Loucy (cell line): ENCODE measurements around the gene CACHD1.

Experiments used
- H2AFZ ChIP-seq: fragments of 200-600 bp; sonication (generic); 2 replicates; pipeline ENCODE4 v1.6.0; 2016; ENCODE audit warnings: antibody characterized with exemption, mild to moderate bottlenecking, low read length, moderate library complexity
- H3F3A ChIP-seq: fragments of 200-600 bp; 2 replicates; pipeline ENCODE4 v1.6.0; 2016; ENCODE audit warnings: antibody characterized with exemption, low read depth, mild to moderate bottlenecking
- H3K27me3 ChIP-seq: fragments of 200-600 bp; sonication (generic); 2 replicates; pipeline ENCODE4 v1.6.1; 2014; ENCODE audit warnings: low read length, mild to moderate bottlenecking; ENCODE audit not compliant: insufficient read depth, poor library complexity, severe bottlenecking
- H3K36me3 ChIP-seq: fragments of 200-600 bp; sonication (generic); 2 replicates; pipeline ENCODE4 v1.6.1; 2016; ENCODE audit warnings: low read length; ENCODE audit not compliant: insufficient read depth
- H3K4me1 ChIP-seq: fragments of 200-600 bp; sonication (generic); 2 replicates; pipeline ENCODE4 v1.5.1; 2014; ENCODE audit warnings: low read length, mild to moderate bottlenecking; ENCODE audit not compliant: insufficient read depth, poor library complexity, severe bottlenecking
- H3K4me2 ChIP-seq: fragments of 200-600 bp; sonication (generic); 2 replicates; pipeline ENCODE4 v1.6.0; 2014; ENCODE audit warnings: antibody characterized with exemption, low read length, low read depth, mild to moderate bottlenecking; ENCODE audit not compliant: poor library complexity, severe bottlenecking
- H3K4me3 ChIP-seq: fragments of 200-600 bp; sonication (generic); 2 replicates; pipeline ENCODE4 v1.5.1; 2014; ENCODE audit warnings: low read length, mild to moderate bottlenecking, mixed read lengths; ENCODE audit not compliant: poor library complexity, severe bottlenecking
- H3K79me2 ChIP-seq: fragments of 200-600 bp; sonication (generic); 2 replicates; pipeline ENCODE4 v1.6.1; 2014; ENCODE audit warnings: low read length; ENCODE audit not compliant: insufficient read depth
- H3K9ac ChIP-seq: fragments of 200-600 bp; sonication (generic); 2 replicates; pipeline ENCODE4 v1.6.0; 2014; ENCODE audit warnings: mild to moderate bottlenecking, low read depth, low read length, moderate library complexity; ENCODE audit not compliant: poor library complexity, severe bottlenecking
- H3K9me2 ChIP-seq: fragments of 200-600 bp; sonication (generic); replicated peaks from 2 replicates; pipeline ENCODE4 v1.6.1; 2016; ENCODE audit warnings: low read depth, low read length, mixed read lengths
- H3K9me3 ChIP-seq: fragments of 200-600 bp; sonication (generic); 2 replicates; pipeline ENCODE4 v1.6.1; 2014; ENCODE audit warnings: mild to moderate bottlenecking, antibody characterized with exemption, low read length, low read depth; ENCODE audit not compliant: insufficient read depth
- H4K20me1 ChIP-seq: fragments of 200-600 bp; sonication (generic); 2 replicates; pipeline ENCODE4 v1.6.0; 2014; ENCODE audit warnings: antibody characterized with exemption, low read length, mild to moderate bottlenecking; ENCODE audit not compliant: insufficient read depth, poor library complexity, severe bottlenecking
- EZH2phosphoT487 ChIP-seq: fragments of 200-600 bp; IDR thresholded peaks from 2 replicates; pipeline ENCODE4 v1.6.1; 2018; ENCODE audit warnings: antibody characterized with exemption, mild to moderate bottlenecking, moderate library complexity, borderline replicate concordance
- TF ChIP-seq, protein P1 (sequence below): fragments of 200-600 bp; sonication (generic); conservative IDR thresholded peaks from 2 replicates; pipeline ENCODE4 v1.5.1; 2014; ENCODE audit warnings: mild to moderate bottlenecking, antibody characterized with exemption, low read length

CACHD1 gene

DNA sequence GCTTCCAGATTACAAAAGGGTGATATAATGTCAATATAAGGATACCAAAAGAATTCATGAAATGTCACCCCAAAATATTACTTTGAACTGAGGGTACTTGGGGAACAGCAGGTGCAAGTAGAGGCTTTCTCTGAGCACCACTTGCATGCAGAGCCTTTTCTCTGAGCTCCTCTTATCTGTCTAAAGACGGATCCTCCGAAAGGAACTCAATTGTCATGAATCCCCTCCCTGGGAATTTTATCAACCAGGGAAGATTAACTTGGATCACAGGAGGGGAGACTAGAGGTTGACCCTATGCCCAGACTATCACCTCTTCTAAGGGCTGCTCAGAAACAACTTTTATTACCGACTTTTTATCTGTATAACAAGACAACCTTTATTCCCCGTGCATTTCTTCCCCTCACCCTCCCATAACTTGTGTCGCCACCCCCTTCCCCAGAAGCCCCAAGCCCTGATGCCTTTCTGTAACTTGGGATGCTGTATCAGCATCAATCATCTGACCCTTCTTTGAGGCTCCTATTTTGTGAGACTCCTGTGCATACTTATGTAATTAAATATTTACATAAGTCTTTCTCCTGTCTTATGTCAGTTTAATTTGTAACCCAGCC is 94.1 kb downstream of the CACHD1 start:
- Histone ChIP-seq H3K4me3 (no peak overlapping the region), H3K36me3 (peaks cover 18% of the 10 kb centered on the region), H3K4me2 (no peak overlapping the region), H3K9me2 (no peaks in the 10 kb centered on the region), H3K9ac (no peak overlapping the region), H3K9me3 (peaks cover 11% of the 10 kb centered on the region; the same call in 1 of the 2 replicates), H4K20me1 (no peaks in the 10 kb centered on the region), H3F3A (0 out of 2 replicates have a peak, but pooled peaks cover 5% of the 10 kb centered on the region), H3K79me2 (no peaks in the 10 kb centered on the region), H3K4me1 (no peaks in the 10 kb centered on the region), H3K27me3 (no peaks in the 10 kb centered on the region), H2AFZ (no peak overlapping the region)
- TF ChIP-seq, protein P1, sequence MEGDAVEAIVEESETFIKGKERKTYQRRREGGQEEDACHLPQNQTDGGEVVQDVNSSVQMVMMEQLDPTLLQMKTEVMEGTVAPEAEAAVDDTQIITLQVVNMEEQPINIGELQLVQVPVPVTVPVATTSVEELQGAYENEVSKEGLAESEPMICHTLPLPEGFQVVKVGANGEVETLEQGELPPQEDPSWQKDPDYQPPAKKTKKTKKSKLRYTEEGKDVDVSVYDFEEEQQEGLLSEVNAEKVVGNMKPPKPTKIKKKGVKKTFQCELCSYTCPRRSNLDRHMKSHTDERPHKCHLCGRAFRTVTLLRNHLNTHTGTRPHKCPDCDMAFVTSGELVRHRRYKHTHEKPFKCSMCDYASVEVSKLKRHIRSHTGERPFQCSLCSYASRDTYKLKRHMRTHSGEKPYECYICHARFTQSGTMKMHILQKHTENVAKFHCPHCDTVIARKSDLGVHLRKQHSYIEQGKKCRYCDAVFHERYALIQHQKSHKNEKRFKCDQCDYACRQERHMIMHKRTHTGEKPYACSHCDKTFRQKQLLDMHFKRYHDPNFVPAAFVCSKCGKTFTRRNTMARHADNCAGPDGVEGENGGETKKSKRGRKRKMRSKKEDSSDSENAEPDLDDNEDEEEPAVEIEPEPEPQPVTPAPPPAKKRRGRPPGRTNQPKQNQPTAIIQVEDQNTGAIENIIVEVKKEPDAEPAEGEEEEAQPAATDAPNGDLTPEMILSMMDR: no peak
- no peak for TF ChIP-seq EZH2phosphoT487

GRCh38 chr1:64564891-64565290 is 95.0 kb downstream of the CACHD1 start:
- H3K27me3 ChIP-seq: no peaks in the 10 kb centered on the region
- no peak overlapping the region for H3K4me2 ChIP-seq
- no peak overlapping the region for H2AFZ ChIP-seq
- H3K36me3 ChIP-seq: peaks cover 12% of the 10 kb centered on the region
- no peak overlapping the region for H3K9ac ChIP-seq
- no peaks in the 10 kb centered on the region for H3K9me2 ChIP-seq
- H4K20me1 ChIP-seq: no peaks in the 10 kb centered on the region
- TF ChIP-seq EZH2phosphoT487: no peak
- TF ChIP-seq, protein P1: no peak
- no peaks in the 10 kb centered on the region for H3K79me2 ChIP-seq
- H3K4me1 ChIP-seq: no peaks in the 10 kb centered on the region
- H3F3A ChIP-seq: 0 out of 2 replicates have a peak, but pooled peaks cover 5% of the 10 kb centered on the region
- peaks cover 11% of the 10 kb centered on the region; the same call in 1 of the 2 replicates for H3K9me3 ChIP-seq
- no peak overlapping the region for H3K4me3 ChIP-seq

GRCh38 chr1:64567426-64568170 is 97.7 kb downstream of the CACHD1 start:
- Histone ChIP-seq H3K36me3 (peaks cover 8% of the 10 kb centered on the region; the same call in 1 of the 2 replicates), H2AFZ (no peak overlapping the region), H3F3A (no peaks in the 10 kb centered on the region), H3K27me3 (no peaks in the 10 kb centered on the region), H3K9ac (no peak overlapping the region), H3K4me1 (no peaks in the 10 kb centered on the region), H3K9me2 (no peaks in the 10 kb centered on the region), H3K79me2 (no peaks in the 10 kb centered on the region), H3K4me2 (no peak overlapping the region), H4K20me1 (no peaks in the 10 kb centered on the region), H3K9me3 (peaks cover 10% of the 10 kb centered on the region; the same call in 1 of the 2 replicates), H3K4me3 (no peak overlapping the region)
- TF ChIP-seq, protein P1: no peak
- no peak for TF ChIP-seq EZH2phosphoT487
